Lower leg skin (tissue), 4 donors: ENCODE results near the gene ZNF530. TPM values are rescaled to one million over a fixed set of nuclear protein-coding genes. Genes with fewer than 3 reads are reported as not detected.

Source experiments
- DNase-seq, 2 donors: peaks; one replicate each; pipeline ENCODE4 v3.0.0-alpha.2; 2019; ENCODE audit warnings: low spot score in 2 of 2
- H3K4me3 ChIP-seq: fragments of 200-600 bp; sonication (generic); 2 replicates; pipeline ENCODE4 v1.5.1; 2017; ENCODE audit warnings: mild to moderate bottlenecking, low read depth; ENCODE audit not compliant: poor library complexity, severe bottlenecking
- CTCF ChIP-seq, 3 donors: fragments of 450-650 bp; IDR thresholded peaks; one replicate each; pipeline ENCODE4 v1.5.1; 2016; ENCODE audit warnings: antibody characterized with exemption in 3 of 3, mild to moderate bottlenecking in 3 of 3, moderate library complexity in 2 of 3
- POLR2A ChIP-seq, 2 donors: fragments of 450-650 bp; IDR thresholded peaks; one replicate each; pipeline ENCODE4 v1.6.1; 2016 to 2017; ENCODE audit warnings: antibody characterized with exemption in 2 of 2, mild to moderate bottlenecking in 1 of 2, moderate library complexity in 1 of 2
- whole genome bisulfite sequencing, 2 donors: methylation state at CpG; one replicate each; pipeline ENCODE4 v1.1.5; 2018; 5-methylcytosine and 5-hydroxymethylcytosine counted together
- intact Hi-C: fragments of 100-400 bp; cut with DNase I; formaldehyde crosslinking; loops from one replicate; pipeline ENCODE4 v1.15.0; 2023; ENCODE audit warnings: low total_unique reads
- total RNA-seq, 4 donors: library from RNA; depleted of rRNA; stranded (reverse); fragments of >200 nt; gene quantifications; one replicate each; pipeline ENCODE4 v1.1.0, GENCODE V29; 2016

The ZNF530 gene
- total RNA-seq, 4 donors from 2014 or later, result 4.8 to 16.9 (median 6.1) TPM

- intact Hi-C loops, result no loop called here
- H3K4me3 ChIP-seq, result no peak overlapping the region
- WGBS, 2 donors, result 95 to 99% methylated on average over 3 of the region's 3 CpGs
- TF ChIP-seq CTCF (IDR thresholded peaks at IDR 0.05) (no peak), POLR2A (IDR thresholded peaks at IDR 0.05) (no peak)
- no peak for DNase-seq
These were observed 27.2 kb upstream of the ZNF530 start for GRCh38 chr19:57572415-57572947.

- intact Hi-C loops, result no loop called here
- DNase-seq, result no peak
- H3K4me3 ChIP-seq, result no peak overlapping the region
- TF ChIP-seq CTCF (IDR thresholded peaks at IDR 0.05) (no peak), POLR2A (IDR thresholded peaks at IDR 0.05) (no peak)
These were observed 23.0 kb upstream of the ZNF530 start for GRCh38 chr19:57576661-57577060.

- DNase-seq, result peak; percentile 99
- TF ChIP-seq CTCF (IDR thresholded peaks at IDR 0.05), result no peak
- no peak for TF ChIP-seq POLR2A (IDR thresholded peaks at IDR 0.05)
- intact Hi-C loops, result no loop called here
- 0 to 1% methylated on average over 21 to 51 of the region's 62 CpGs for WGBS, 2 donors
- peak within 1 kb of the TSS; percentile 81 for H3K4me3 ChIP-seq
These were observed 21.0 kb upstream of the ZNF530 start, which contains the start of gene ZNF416 for GRCh38 chr19:57578487-57579205. Gene ZNF416, minus strand, starts transcription at chr19:57578911. Its CDS starts 207 bp downstream, at chr19:57578704.

- TF ChIP-seq POLR2A (IDR thresholded peaks at IDR 0.05) (no peak), CTCF (IDR thresholded peaks at IDR 0.05) (no peak)
- intact Hi-C loops, result no loop called here
- H3K4me3 ChIP-seq, result no peak overlapping the region
- DNase-seq, result peak in 1 of 2 donors; percentile 80
- 37 to 62% methylated on average over 6 to 21 of the region's 21 CpGs for WGBS, 2 donors
These were observed 16.6 kb upstream of the ZNF530 start for GRCh38 chr19:57583104-57583520.

- intact Hi-C loops, result no loop called here
- DNase-seq, result peak; percentile 86 to 97
- peak within 1 kb of the TSS; percentile 24 for H3K4me3 ChIP-seq
- 2 to 6% methylated on average over 54 to 63 of the region's 76 CpGs for WGBS, 2 donors
- TF ChIP-seq POLR2A (IDR thresholded peaks at IDR 0.05), result no peak
These were observed 15.9 kb upstream of the ZNF530 start, which contains the start of gene ZIK1 for GRCh38 chr19:57583521-57584416. Gene ZIK1, plus strand, starts transcription at chr19:57584145. Its CDS starts 212 bp downstream, at chr19:57584357.

GRCh38 chr19:57587529-57587928 is 12.2 kb upstream of the ZNF530 start:
- no peak for DNase-seq
- WGBS, 2 donors, result 90 to 96% methylated on average over 1 of the region's 1 CpG
- no peak overlapping the region for H3K4me3 ChIP-seq
- TF ChIP-seq CTCF (IDR thresholded peaks at IDR 0.05) (no peak), POLR2A (IDR thresholded peaks at IDR 0.05) (no peak)
- intact Hi-C loops, result no loop called here
